Measurements from ENCODE around the gene TCERG1L.

GRCh38 chr10:131253931-131254858 lies 57.3 kb downstream of the TCERG1L start:
- TF ChIP-seq POLR2A (IDR thresholded peaks at IDR 0.05): no peak
- no peak for TF ChIP-seq CTCF (IDR thresholded peaks at IDR 0.05)
